ENCODE data around the gene LRRFIP1. TPM values are rescaled to one million over a fixed set of nuclear protein-coding genes. Genes with fewer than 3 reads are reported as not detected.
A peak's percentile ranks its signal among the peaks of the same experiment; 100 is the strongest.
"Not testable (repeated sequence)": the region's sequence is repeated elsewhere in the genome, so short reads cannot be mapped to it uniquely, and the experiment has no call there.

Gene LRRFIP1
- total and polyA plus RNA-seq, 4 experiments from 2014 or later, result 88.0 to 198 (median 117) TPM

GRCh38 chr2:237745250-237745613, 117.8 kb downstream of the LRRFIP1 start:
- Mint-ChIP-seq H3K36me3 (peaks cover 24 to 55% of the 10 kb centered on the region in 2 donors), H3K27me3 (no peaks in the 10 kb centered on the region), H3K4me1 (peaks cover 30 to 57% (median 39%) of the 10 kb centered on the region in 4 donors), H3K9me3 (peaks cover 0 to 3% (median 0%) of the 10 kb centered on the region in 8 donors), H3K4me3 (peak overlapping the region in 1 of 8 donors; percentile 3), H3K27ac (peak overlapping the region; percentile 85 to 95 (median 92))
- Histone ChIP-seq H3K27ac (ENCODE audit: low read depth, low read length) (no peak overlapping the region), H3K4me3 (ENCODE audit: low read length in 2 of 2) (no peak overlapping the region), H3K4me1 (ENCODE audit: insufficient read depth, low read length) (peaks cover 32% of the 10 kb centered on the region), H3K27me3 (ENCODE audit: insufficient read depth, low read length) (no peaks in the 10 kb centered on the region), H3K9me3 (ENCODE audit: control insufficient read depth in 1 of 2, low read length in 2 of 2) (no peaks in the 10 kb centered on the region), H3K36me3 (ENCODE audit: insufficient read depth, low read length) (peaks cover 19% of the 10 kb centered on the region)
- intact Hi-C loops (cut with micrococcal nuclease), result loop anchor here (1.0 to 2.0 kb wide), 4 partner anchors 50 to 232 kb away; no protein-coding TSS in a partner anchor
- ChIA-PET CTCF (ENCODE audit: partially characterized antibody) (interaction anchor here (0.6 to 12.4 kb wide), 43 partner anchors 9 to 323 kb away, joined by 3 to 434 read pairs (median 4); no protein-coding TSS in a partner anchor), POLR2A (ENCODE audit: partially characterized antibody) (interaction anchor here (0.6 to 6.6 kb wide), 12 partner anchors 14 to 232 kb away, joined by 3 to 75 read pairs (median 4); no protein-coding TSS in a partner anchor)
- DNase-seq, result no peak

DNA sequence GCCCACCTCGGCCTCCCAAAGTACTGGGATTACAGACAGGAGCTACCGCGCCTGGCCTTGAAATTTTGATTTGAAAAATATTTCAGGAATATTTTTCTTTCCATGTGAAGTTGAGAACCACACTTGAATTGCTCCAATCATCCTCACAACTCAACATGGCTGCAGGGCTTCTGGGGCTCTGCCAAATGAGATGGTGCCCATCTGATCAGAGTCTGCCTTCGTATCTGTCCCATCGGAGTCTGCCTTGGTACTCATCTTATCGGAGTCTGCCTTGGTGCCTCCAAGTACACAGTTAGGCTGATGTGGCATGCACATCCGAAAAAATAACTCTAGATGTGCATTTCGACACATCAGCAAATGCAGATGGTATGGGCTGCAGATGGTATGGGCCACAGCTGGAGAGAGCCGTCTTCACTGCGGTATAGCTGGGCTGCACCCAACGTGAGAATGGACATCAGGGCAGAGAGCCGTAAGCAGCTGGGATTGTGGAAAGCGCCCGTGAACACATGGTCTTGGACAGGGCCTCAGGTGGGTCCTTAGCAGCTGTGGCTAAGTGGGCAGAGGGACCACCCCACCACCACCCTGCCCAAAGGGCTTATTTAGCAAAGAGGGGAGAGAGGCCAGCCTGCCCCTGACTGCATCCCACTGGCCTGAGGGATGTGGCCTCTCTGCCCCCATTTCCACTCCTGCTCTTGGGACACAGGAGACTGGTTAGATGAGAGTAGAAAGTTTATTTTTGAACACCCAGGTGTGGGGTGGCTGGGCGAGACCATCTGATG, 119.1 kb downstream of the LRRFIP1 start:
- Histone ChIP-seq H3K27me3 (ENCODE audit: insufficient read depth, low read length) (no peaks in the 10 kb centered on the region), H3K36me3 (ENCODE audit: insufficient read depth, low read length) (peaks cover 31% of the 10 kb centered on the region), H3K9me3 (ENCODE audit: control insufficient read depth in 1 of 2, low read length in 2 of 2) (no peaks in the 10 kb centered on the region), H3K4me1 (ENCODE audit: insufficient read depth, low read length) (peaks cover 32% of the 10 kb centered on the region), H3K27ac (ENCODE audit: low read depth, low read length) (no peak overlapping the region), H3K4me3 (ENCODE audit: low read length in 2 of 2) (no peak overlapping the region)
- Mint-ChIP-seq H3K36me3 (peaks cover 30 to 59% of the 10 kb centered on the region in 2 donors), H3K9me3 (peaks cover 0 to 3% (median 0%) of the 10 kb centered on the region in 8 donors), H3K4me3 (no peak overlapping the region), H3K27ac (peak overlapping the region in 2 of 7 donors; percentile 38 to 41), H3K4me1 (peaks cover 22 to 46% (median 32%) of the 10 kb centered on the region in 4 donors), H3K27me3 (no peaks in the 10 kb centered on the region)
- POLR2A ChIA-PET (ENCODE audit: partially characterized antibody), result interaction anchor here (6.6 kb wide), 1 partner anchor 74 kb away, joined by 75 read pairs; no protein-coding TSS in a partner anchor
- intact Hi-C loops (cut with micrococcal nuclease), result no loop called here
- DNase-seq, result no peak
- CTCF ChIA-PET (ENCODE audit: partially characterized antibody), result interaction anchor here (0.9 to 12.4 kb wide), 16 partner anchors 15 to 234 kb away, joined by 3 to 434 read pairs (median 12); no protein-coding TSS in a partner anchor

DNA sequence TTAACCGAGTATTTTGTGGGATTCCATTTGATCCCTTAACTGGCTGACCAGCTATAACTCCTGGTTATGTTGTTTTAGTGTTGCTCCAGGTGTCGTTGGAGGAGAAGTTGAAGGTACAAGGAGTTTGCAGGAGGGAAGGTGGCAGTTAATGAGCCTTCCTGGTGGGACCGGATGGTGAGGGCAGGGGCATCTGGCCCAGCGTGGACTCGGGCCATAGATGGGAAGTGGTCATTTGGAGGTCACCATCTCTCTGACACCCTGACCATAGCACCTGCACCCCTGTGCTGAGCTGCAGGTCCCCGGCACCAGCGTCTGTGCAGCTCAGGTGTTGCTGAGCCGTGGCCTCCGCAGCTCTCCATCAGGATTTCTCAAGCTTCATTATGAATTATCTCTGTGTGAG, 119.8 kb downstream of the LRRFIP1 start:
- no peaks in the 10 kb centered on the region for H3K27me3 Mint-ChIP-seq
- Histone ChIP-seq H3K36me3 (ENCODE audit: insufficient read depth, low read length) (peaks cover 34% of the 10 kb centered on the region), H3K4me1 (ENCODE audit: insufficient read depth, low read length) (peaks cover 29% of the 10 kb centered on the region), H3K9me3 (ENCODE audit: control insufficient read depth in 1 of 2, low read length in 2 of 2) (no peaks in the 10 kb centered on the region), H3K4me3 (ENCODE audit: low read length in 2 of 2) (no peak overlapping the region), H3K27ac (ENCODE audit: low read depth, low read length) (no peak overlapping the region), H3K27me3 (ENCODE audit: insufficient read depth, low read length) (no peaks in the 10 kb centered on the region)
- DNase-seq, result no peak
- CTCF ChIA-PET (ENCODE audit: partially characterized antibody), result interaction anchor here (0.7 to 12.4 kb wide), 8 partner anchors 15 to 234 kb away, joined by 3 to 434 read pairs (median 28); no protein-coding TSS in a partner anchor
- H3K4me1 Mint-ChIP-seq, result peaks cover 23 to 46% (median 33%) of the 10 kb centered on the region in 4 donors
- POLR2A ChIA-PET (ENCODE audit: partially characterized antibody), result interaction anchor here (6.6 kb wide), 1 partner anchor 74 kb away, joined by 75 read pairs; no protein-coding TSS in a partner anchor
- no peak overlapping the region for H3K27ac Mint-ChIP-seq
- intact Hi-C loops (cut with micrococcal nuclease), result no loop called here
- H3K4me3 Mint-ChIP-seq, result no peak overlapping the region
- peaks cover 0 to 3% (median 0%) of the 10 kb centered on the region in 8 donors for H3K9me3 Mint-ChIP-seq
- H3K36me3 Mint-ChIP-seq, result peaks cover 33 to 63% of the 10 kb centered on the region in 2 donors

GRCh38 chr2:237749002-237749401, 121.6 kb downstream of the LRRFIP1 start:
- intact Hi-C loops (cut with micrococcal nuclease), result no loop called here
- Mint-ChIP-seq H3K4me3 (peak overlapping the region in 1 of 8 donors; percentile 14), H3K36me3 (peaks cover 46 to 70% of the 10 kb centered on the region in 2 donors), H3K27ac (peak overlapping the region in 2 of 7 donors; percentile 46 to 72), H3K27me3 (no peaks in the 10 kb centered on the region), H3K4me1 (peaks cover 7 to 33% (median 22%) of the 10 kb centered on the region in 4 donors), H3K9me3 (peaks cover 0 to 3% (median 0%) of the 10 kb centered on the region in 8 donors)
- Histone ChIP-seq H3K4me1 (ENCODE audit: insufficient read depth, low read length) (peaks cover 16% of the 10 kb centered on the region), H3K27ac (ENCODE audit: low read depth, low read length) (no peak overlapping the region), H3K4me3 (ENCODE audit: low read length in 2 of 2) (no peak overlapping the region), H3K9me3 (ENCODE audit: control insufficient read depth in 1 of 2, low read length in 2 of 2) (no peaks in the 10 kb centered on the region), H3K27me3 (ENCODE audit: insufficient read depth, low read length) (no peaks in the 10 kb centered on the region), H3K36me3 (ENCODE audit: insufficient read depth, low read length) (peaks cover 50% of the 10 kb centered on the region)
- ChIA-PET POLR2A (ENCODE audit: partially characterized antibody) (interaction anchor here (2.4 kb wide), 1 partner anchor 56 kb away, joined by 9 read pairs; no protein-coding TSS in a partner anchor), CTCF (ENCODE audit: partially characterized antibody) (interaction anchor here (2.1 to 12.4 kb wide), 2 partner anchors 77 to 236 kb away, joined by 6 to 434 read pairs; no protein-coding TSS in a partner anchor)
- DNase-seq, result no peak

GRCh38 chr2:237749961-237750360, 122.6 kb downstream of the LRRFIP1 start:
- H3K27me3 Mint-ChIP-seq, result no peaks in the 10 kb centered on the region
- no peaks in the 10 kb centered on the region for H3K9me3 Mint-ChIP-seq
- peak overlapping the region in 3 of 7 donors; percentile 1 to 61 (median 41) for H3K27ac Mint-ChIP-seq
- peaks cover 6% of the 10 kb centered on the region for H3K4me1 ChIP-seq (ENCODE audit: insufficient read depth, low read length)
- peaks cover 51 to 74% of the 10 kb centered on the region in 2 donors for H3K36me3 Mint-ChIP-seq
- peaks cover 59% of the 10 kb centered on the region for H3K36me3 ChIP-seq (ENCODE audit: insufficient read depth, low read length)
- no peak for DNase-seq
- H3K4me1 Mint-ChIP-seq, result peaks cover 5 to 24% (median 16%) of the 10 kb centered on the region in 4 donors
- H3K9me3 ChIP-seq (ENCODE audit: control insufficient read depth in 1 of 2, low read length in 2 of 2), result no peaks in the 10 kb centered on the region
- ChIA-PET POLR2A (ENCODE audit: partially characterized antibody) (interaction anchor here (2.4 kb wide), 1 partner anchor 57 kb away, joined by 9 read pairs; no protein-coding TSS in a partner anchor), CTCF (ENCODE audit: partially characterized antibody) (interaction anchor here (0.6 to 12.4 kb wide), 3 partner anchors 78 to 237 kb away, joined by 4 to 434 read pairs (median 6); no protein-coding TSS in a partner anchor)
- H3K4me3 Mint-ChIP-seq, result no peak overlapping the region
- no peak overlapping the region for H3K4me3 ChIP-seq (ENCODE audit: low read length in 2 of 2)
- no peaks in the 10 kb centered on the region for H3K27me3 ChIP-seq (ENCODE audit: insufficient read depth, low read length)
- H3K27ac ChIP-seq (ENCODE audit: low read depth, low read length), result no peak overlapping the region
- intact Hi-C loops (cut with micrococcal nuclease), result no loop called here

- CTCF ChIA-PET (ENCODE audit: partially characterized antibody), result interaction anchor here (12.4 kb wide), 1 partner anchor 78 kb away, joined by 434 read pairs; no protein-coding TSS in a partner anchor
- H3K4me1 ChIP-seq (ENCODE audit: insufficient read depth, low read length); POLR2A ChIA-PET (ENCODE audit: partially characterized antibody); H3K27me3 ChIP-seq (ENCODE audit: insufficient read depth, low read length); H3K4me3 Mint-ChIP-seq; intact Hi-C loops (cut with micrococcal nuclease); H3K27me3 Mint-ChIP-seq; H3K27ac ChIP-seq (ENCODE audit: low read depth, low read length); H3K9me3 ChIP-seq (ENCODE audit: control insufficient read depth in 1 of 2, low read length in 2 of 2); H3K9me3 Mint-ChIP-seq; DNase-seq; H3K4me3 ChIP-seq (ENCODE audit: low read length in 2 of 2); H3K27ac Mint-ChIP-seq: not testable (repeated sequence)
- Mint-ChIP-seq H3K36me3 (peaks cover 49 to 75% of the 10 kb centered on the region in 2 donors), H3K4me1 (peaks cover 3 to 21% (median 14%) of the 10 kb centered on the region in 4 donors)
- peaks cover 64% of the 10 kb centered on the region for H3K36me3 ChIP-seq (ENCODE audit: insufficient read depth, low read length)
Observed at GRCh38 chr2:237750441-237750840, 123.1 kb downstream of the LRRFIP1 start.

- H3K9me3 ChIP-seq (ENCODE audit: control insufficient read depth in 1 of 2, low read length in 2 of 2), result no peaks in the 10 kb centered on the region
- H3K4me3 ChIP-seq (ENCODE audit: low read length in 2 of 2), result no peak overlapping the region
- ChIA-PET POLR2A (ENCODE audit: partially characterized antibody) (no interaction called here), CTCF (ENCODE audit: partially characterized antibody) (interaction anchor here (2.6 kb wide), 1 partner anchor 80 kb away, joined by 15 read pairs; no protein-coding TSS in a partner anchor)
- intact Hi-C loops (cut with micrococcal nuclease), result no loop called here
- H3K27me3 Mint-ChIP-seq, result no peaks in the 10 kb centered on the region
- DNase-seq, result peak in 1 of 5 donors; percentile 51
- peaks cover 57 to 82% of the 10 kb centered on the region in 2 donors for H3K36me3 Mint-ChIP-seq
- no peak overlapping the region for H3K27ac ChIP-seq (ENCODE audit: low read depth, low read length)
- peaks cover 5% of the 10 kb centered on the region for H3K4me1 ChIP-seq (ENCODE audit: insufficient read depth, low read length)
- no peaks in the 10 kb centered on the region for H3K9me3 Mint-ChIP-seq
- H3K4me1 Mint-ChIP-seq, result peaks cover 3 to 21% (median 10%) of the 10 kb centered on the region in 4 donors
- H3K36me3 ChIP-seq (ENCODE audit: insufficient read depth, low read length), result peaks cover 85% of the 10 kb centered on the region
- no peaks in the 10 kb centered on the region for H3K27me3 ChIP-seq (ENCODE audit: insufficient read depth, low read length)
- H3K4me3 Mint-ChIP-seq, result no peak overlapping the region
- peak overlapping the region; percentile 6 to 70 (median 32) for H3K27ac Mint-ChIP-seq
Observed at GRCh38 chr2:237752761-237753165, 125.4 kb downstream of the LRRFIP1 start.

All from CD4-positive, alpha-beta memory T cell (primary cell).